ENCODE results near the gene WWOX.

GRCh38 chr16:78919852-78920251, 820.4 kb downstream of the WWOX start:
- TF ChIP-seq EP300 (IDR thresholded peaks at IDR 0.05) (no peak), CTCF (IDR thresholded peaks at IDR 0.05) (no peak)
